Progenitor cell of endocrine pancreas (in vitro differentiated cells): Measurements from ENCODE around the gene HNRNPA2B1. TPM values are rescaled to one million over a fixed set of nuclear protein-coding genes. Genes with fewer than 3 reads are reported as not detected.
"Not testable (repeated sequence)": the region's sequence is repeated elsewhere in the genome, so short reads cannot be mapped to it uniquely, and the experiment has no call there.

Experiments
- DNase-seq: peaks from one replicate; pipeline ENCODE4 v3.0.0; 2021; ENCODE audit warnings: low spot score; ENCODE audit not compliant: unreplicated experiment
- H3K27ac Mint-ChIP-seq: 2 replicates; pipeline ENCODE4 v1.8.0; 2021; ENCODE audit warnings: mild to moderate bottlenecking, moderate library complexity, mixed read lengths
- H3K27me3 Mint-ChIP-seq: 2 replicates; pipeline ENCODE4 v1.8.0; 2021; ENCODE audit warnings: mixed read lengths
- H3K36me3 Mint-ChIP-seq: 2 replicates; pipeline ENCODE4 v1.8.0; 2022; ENCODE audit warnings: mixed read lengths; ENCODE audit not compliant: insufficient read depth
- H3K4me1 Mint-ChIP-seq: 2 replicates; pipeline ENCODE4 v1.8.0; 2021; ENCODE audit warnings: low read depth, mixed read lengths
- H3K4me3 Mint-ChIP-seq: 2 replicates; pipeline ENCODE4 v1.8.0; 2021; ENCODE audit warnings: low read depth, mild to moderate bottlenecking, moderate library complexity, mixed read lengths
- H3K9me3 Mint-ChIP-seq: 2 replicates; pipeline ENCODE4 v1.8.0; 2021; ENCODE audit warnings: low read depth, mixed read lengths
- total RNA-seq: library from RNA; stranded (reverse); gene quantifications from 2 replicates; pipeline ENCODE4 v1.2.1, GENCODE V29; 2021
- TF ChIP-seq, protein P1 (sequence below): fragments of 200-600 bp; sonication (generic); IDR thresholded peaks from one replicate; pipeline ENCODE4 v1.5.0; 2021; ENCODE audit warnings: antibody characterized with exemption, mild to moderate bottlenecking; ENCODE audit not compliant: unreplicated experiment

Gene HNRNPA2B1
- total RNA-seq, 1 donor from 2014 or later = 984 TPM

DNA sequence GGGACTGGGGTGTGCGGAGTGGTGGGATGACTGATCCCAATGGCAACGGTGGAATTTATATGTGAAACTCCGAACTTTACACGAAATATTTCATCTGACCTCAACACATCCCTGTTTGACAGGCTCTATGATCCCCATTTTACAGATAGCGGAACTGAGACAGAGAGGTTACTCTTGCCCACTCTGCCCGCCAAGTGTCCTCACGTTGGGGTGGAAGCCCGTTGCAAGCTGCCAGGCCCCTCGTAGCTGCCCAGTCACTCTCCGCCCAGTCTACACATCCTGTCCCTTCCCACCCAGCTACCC is 48.9 kb downstream of the HNRNPA2B1 start:
- Mint-ChIP-seq H3K9me3 (no peaks in the 10 kb centered on the region), H3K27ac (peak overlapping the region; percentile 47), H3K4me3 (peak overlapping the region; percentile 72), H3K27me3 (peaks cover 33% of the 10 kb centered on the region), H3K36me3 (no peaks in the 10 kb centered on the region), H3K4me1 (peaks cover 23% of the 10 kb centered on the region)
- DNase-seq = no peak
- TF ChIP-seq, protein P1, sequence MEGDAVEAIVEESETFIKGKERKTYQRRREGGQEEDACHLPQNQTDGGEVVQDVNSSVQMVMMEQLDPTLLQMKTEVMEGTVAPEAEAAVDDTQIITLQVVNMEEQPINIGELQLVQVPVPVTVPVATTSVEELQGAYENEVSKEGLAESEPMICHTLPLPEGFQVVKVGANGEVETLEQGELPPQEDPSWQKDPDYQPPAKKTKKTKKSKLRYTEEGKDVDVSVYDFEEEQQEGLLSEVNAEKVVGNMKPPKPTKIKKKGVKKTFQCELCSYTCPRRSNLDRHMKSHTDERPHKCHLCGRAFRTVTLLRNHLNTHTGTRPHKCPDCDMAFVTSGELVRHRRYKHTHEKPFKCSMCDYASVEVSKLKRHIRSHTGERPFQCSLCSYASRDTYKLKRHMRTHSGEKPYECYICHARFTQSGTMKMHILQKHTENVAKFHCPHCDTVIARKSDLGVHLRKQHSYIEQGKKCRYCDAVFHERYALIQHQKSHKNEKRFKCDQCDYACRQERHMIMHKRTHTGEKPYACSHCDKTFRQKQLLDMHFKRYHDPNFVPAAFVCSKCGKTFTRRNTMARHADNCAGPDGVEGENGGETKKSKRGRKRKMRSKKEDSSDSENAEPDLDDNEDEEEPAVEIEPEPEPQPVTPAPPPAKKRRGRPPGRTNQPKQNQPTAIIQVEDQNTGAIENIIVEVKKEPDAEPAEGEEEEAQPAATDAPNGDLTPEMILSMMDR = no peak

- no peak for DNase-seq
- Mint-ChIP-seq H3K27me3 (peaks cover 33% of the 10 kb centered on the region), H3K36me3 (no peaks in the 10 kb centered on the region), H3K4me1 (peaks cover 21% of the 10 kb centered on the region), H3K27ac (no peak overlapping the region), H3K9me3 (no peaks in the 10 kb centered on the region), H3K4me3 (peak overlapping the region; percentile 72)
- TF ChIP-seq, protein P1 = no peak
Observed at GRCh38 chr7:26151096-26151495, 49.5 kb downstream of the HNRNPA2B1 start.

GRCh38 chr7:26149391-26149977 is 51.1 kb downstream of the HNRNPA2B1 start:
- TF ChIP-seq, protein P1 = no peak
- Mint-ChIP-seq H3K27me3 (peaks cover 31% of the 10 kb centered on the region), H3K9me3 (no peaks in the 10 kb centered on the region), H3K4me1 (peaks cover 15% of the 10 kb centered on the region), H3K27ac (no peak overlapping the region), H3K4me3 (no peak overlapping the region), H3K36me3 (no peaks in the 10 kb centered on the region)
- no peak for DNase-seq

- H3K9me3 Mint-ChIP-seq, DNase-seq, H3K27ac Mint-ChIP-seq, H3K36me3 Mint-ChIP-seq, H3K4me3 Mint-ChIP-seq: not testable (repeated sequence)
- Mint-ChIP-seq H3K27me3 (peaks cover 24% of the 10 kb centered on the region), H3K4me1 (peaks cover 11% of the 10 kb centered on the region)
Observed at GRCh38 chr7:26148307-26148700, 52.2 kb downstream of the HNRNPA2B1 start.

DNA sequence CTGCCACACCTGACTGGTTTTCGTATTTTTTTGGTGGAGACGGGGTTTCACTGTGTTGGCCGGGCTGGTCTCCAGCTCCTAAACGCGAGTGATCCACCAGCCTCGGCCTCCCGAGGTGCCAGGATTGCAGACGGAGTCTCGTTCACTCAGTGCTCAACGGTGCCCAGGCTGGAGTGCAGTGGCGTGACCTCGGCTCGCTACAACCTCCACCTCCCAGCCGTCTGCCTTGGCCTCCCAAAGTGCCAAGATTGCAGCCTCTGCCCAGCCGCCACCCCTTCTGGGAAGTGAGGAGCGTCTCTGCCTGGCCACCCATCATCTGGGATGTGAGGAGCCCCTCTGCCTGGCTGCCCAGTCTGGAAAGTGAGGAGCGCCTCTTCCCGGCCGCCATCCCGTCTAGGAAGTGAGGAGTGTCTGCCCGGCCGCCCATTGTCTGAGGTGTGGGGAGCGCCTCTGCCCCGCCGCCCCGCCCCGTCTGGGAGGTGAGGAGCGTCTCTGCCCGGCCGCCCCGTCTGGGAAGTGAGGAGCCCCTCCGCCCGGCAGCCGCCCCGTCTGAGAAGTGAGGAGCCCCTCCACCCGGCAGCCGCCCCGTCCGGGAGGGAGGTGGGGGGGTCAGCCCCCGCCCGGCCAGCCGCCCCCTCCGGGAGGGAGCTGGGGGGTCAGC is 52.8 kb downstream of the HNRNPA2B1 start:
- not testable (repeated sequence) for H3K4me1 Mint-ChIP-seq, H3K27ac Mint-ChIP-seq, H3K4me3 Mint-ChIP-seq, DNase-seq, H3K9me3 Mint-ChIP-seq, H3K36me3 Mint-ChIP-seq
- H3K27me3 Mint-ChIP-seq = peaks cover 21% of the 10 kb centered on the region

GRCh38 chr7:26147030-26147429 is 53.5 kb downstream of the HNRNPA2B1 start:
- Mint-ChIP-seq H3K27ac (no peak overlapping the region), H3K4me1 (peaks cover 9% of the 10 kb centered on the region), H3K4me3 (no peak overlapping the region), H3K36me3 (no peaks in the 10 kb centered on the region), H3K27me3 (peaks cover 21% of the 10 kb centered on the region), H3K9me3 (no peaks in the 10 kb centered on the region)
- DNase-seq = no peak
- TF ChIP-seq, protein P1 = no peak
